Activated naive CD4-positive, alpha-beta T cell treated with anti-CD3 and anti-CD28 coated beads, Interleukin-2, amount 50 U/mL, for 16 hours (primary cell): Measurements from ENCODE around the gene AKAP11.

Source experiments
- DNase-seq: peaks from one replicate; pipeline ENCODE4 v3.0.0-alpha.2; 2020

AKAP11 gene

DNA sequence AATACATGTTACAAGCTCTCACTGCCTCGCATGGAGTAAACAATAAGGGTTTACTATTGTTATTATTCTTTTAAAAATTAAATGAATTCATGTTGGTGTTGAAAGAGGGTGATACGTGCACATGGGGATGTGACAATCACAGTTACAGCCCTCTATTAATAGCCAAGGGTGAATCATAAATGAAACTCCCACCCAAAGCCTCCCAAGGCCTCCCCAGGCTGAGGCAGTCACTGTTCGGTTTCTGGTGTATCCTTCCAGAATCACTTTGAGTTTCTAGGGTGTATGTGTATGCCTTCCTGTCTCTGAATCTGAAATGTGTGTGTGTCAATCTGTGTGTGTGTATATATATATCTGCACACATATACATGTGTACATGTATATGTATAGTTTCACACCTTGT lies 73.4 kb downstream of the AKAP11 start:
- no peak for DNase-seq

DNA sequence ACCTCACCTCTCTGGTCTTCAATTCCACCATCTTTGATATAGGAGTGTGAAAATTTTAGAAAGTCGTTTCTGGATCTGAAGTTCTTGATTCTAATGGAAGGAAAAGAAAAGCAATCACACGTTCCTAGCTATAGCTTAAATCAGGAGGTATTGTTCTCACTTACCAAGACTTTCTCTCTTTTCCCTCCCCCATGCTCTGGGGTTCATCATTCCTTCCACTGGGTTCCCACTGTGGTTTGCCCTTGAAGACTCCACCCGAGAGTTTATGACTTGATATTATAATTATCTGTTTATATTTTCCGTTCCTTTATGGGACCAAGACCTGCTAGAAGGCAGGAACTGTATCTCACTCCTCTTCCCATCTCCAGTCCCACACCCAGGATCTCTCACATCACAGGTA lies 76.6 kb downstream of the AKAP11 start:
- DNase-seq = no peak

DNA sequence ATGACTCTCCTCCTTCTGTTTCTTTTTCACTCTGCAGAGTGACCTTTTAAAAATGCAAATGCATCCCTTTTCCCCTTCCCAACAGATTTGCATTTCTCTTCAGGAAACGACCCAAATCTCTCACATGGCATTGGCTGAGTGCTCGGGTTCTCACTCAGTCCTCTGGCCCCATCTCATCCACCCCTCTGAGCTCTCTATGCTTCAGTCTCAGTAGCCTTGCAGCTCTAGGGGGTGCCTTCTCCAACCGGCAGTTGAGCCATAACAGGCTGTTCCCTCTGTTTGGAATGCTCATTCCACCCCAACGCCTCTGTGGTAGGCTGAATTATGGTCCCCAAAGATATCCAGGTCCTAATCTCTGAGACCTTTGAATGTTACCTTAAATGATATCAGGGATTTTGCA lies 78.2 kb downstream of the AKAP11 start:
- no peak for DNase-seq

DNA sequence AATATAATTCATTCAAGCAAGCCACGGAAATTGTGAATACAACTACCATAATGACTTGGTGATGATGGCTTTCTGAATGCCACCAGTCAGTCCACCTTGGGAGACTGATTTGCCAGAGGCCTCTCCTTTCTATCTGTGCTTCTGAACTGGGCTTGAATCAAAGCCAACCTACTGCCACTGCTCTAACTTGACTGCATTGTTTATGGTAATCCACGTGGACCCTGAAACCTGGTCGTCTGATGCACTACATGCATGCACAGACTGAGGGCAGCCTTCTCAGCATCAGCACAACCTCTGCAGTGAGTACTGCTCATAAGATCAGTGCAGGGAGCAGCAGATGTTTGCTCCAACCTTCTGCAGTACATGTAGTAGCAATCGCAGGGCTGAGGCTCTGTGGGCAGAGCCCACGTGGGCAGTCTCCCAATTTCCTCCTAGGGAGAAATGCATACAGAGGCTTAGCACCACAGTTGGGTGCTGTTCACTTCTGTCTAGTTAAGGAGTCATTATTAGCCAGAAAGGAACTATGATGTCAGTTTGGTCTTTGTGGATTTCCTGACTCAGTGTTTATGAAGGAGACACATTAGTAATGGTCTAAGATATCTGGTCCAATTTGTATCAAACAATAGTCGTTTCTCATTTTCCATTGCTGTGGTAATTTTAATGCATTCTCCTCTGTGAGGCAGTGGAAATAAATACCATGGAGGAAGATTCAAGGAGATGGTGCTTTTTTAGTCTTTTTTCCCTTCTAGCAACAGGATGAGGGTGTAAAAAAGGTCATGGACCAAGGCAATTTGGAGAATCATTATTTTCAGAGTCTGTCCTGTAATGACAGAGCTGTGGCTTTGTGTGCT lies 82.5 kb downstream of the AKAP11 start:
- DNase-seq = peak; percentile 34

DNA sequence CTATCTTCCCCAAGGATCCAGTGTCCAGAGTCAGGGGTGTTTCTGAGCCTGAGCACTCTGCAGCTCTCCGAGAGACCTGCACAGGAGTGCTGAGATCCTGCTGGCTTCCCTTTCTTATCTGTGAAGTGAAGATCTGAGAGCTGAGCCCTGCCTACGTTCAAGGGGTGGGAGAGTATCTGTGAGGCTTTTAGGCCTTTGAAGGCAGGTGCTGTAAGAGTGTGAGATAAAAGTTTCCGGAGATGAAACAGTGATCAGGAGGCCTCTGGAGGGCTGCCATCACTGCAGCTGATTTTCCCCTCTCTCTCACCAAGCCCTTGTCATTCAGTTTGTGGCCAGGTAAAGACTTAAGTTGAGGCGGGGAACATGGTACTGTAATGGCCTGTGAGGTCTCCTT lies 83.1 kb downstream of the AKAP11 start:
- DNase-seq = peak; percentile 68

DNA sequence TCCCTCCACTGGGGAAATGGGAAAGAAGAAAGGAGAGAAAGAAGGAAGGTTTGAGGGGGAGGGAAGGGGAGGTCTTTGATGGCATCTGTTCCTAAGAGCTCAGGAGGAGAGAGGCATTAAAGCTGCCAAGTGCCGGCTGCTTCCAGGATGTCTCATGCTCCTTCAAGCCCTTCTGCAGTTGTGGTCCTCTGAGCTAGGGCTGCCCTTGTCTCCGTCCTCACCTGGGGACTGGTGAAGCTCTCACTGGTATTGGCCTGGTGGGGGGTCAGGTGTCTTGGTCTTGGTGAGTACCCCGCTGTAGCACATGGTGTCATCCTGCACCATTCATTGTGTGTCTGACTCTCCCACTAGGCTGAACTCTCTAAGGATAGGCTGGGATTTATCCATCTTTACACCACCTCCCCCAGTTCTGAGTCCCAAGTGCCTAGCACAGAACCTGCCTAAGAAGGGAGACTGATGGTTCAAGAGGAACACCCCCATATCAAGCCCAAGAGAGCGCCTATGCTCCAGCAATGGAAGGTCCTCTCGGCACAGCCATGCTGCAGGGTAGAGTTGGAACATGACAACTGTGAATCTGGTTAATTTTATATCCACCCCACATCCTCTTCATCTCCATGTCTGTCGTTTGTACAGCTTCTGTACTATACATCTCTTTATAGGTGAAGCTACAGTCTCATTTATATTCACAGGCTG lies 83.7 kb downstream of the AKAP11 start:
- no peak for DNase-seq

DNA sequence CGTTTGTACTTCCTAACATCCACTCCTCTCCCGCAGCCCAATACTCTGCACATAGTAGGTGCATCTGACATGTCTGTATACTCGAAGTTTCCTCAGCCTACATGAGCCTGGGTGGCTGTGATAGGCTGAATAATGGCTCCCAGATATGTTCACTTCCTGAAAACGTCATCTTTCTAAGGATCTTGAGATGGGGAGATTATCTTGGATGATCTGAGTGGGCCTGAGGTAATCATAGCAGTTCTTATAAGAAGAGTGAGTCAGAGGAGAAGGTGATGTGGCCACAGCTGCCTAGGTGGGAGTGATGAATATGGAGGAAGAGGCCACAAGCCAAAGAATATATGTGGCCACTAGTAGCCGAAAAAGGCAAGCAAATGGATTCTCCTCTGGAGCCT lies 84.2 kb downstream of the AKAP11 start:
- no peak for DNase-seq

DNA sequence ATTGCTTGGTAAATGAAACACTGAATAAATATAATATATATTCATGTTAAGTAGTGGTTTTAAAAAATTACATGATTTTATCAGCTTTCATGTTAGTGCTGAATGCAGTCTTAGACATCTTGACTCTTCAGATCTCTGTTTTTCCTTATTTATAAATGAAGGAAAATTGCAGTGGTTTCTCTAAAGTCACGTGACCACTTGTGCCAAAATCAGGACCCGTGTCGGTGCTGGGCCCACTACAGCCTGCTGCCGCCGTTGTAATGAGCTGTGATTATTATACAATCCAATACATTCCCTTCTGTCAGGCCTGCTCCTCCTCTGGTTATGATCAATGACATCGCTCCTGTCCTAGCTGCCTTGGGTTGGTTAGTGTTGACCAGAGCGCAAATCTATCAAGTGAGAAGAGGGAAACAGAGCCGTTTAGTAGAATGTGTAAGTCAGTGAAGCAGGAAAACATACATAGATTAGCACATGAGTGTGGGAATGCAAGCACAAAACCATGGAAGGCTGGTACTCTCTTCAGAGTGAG lies 88.2 kb downstream of the AKAP11 start:
- DNase-seq = no peak

DNA sequence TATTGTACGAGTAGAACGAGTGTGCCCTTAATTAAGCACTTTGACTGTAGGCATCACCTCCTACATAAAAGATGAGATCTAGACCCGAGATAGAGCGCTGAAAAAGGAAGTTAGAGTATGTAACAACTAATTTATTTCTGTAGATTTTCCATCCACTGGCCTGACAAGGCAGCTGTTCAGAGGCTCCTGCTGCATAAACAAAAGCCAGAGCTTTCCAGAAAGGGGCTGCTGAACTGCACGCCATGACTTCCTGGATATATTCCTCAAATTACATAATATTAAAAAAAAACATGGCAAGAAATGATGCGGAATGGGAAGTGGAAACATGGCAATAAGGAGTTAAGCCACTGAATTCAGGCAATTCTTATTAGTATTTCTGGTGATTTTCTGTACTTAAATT lies 89.7 kb downstream of the AKAP11 start:
- DNase-seq = no peak

DNA sequence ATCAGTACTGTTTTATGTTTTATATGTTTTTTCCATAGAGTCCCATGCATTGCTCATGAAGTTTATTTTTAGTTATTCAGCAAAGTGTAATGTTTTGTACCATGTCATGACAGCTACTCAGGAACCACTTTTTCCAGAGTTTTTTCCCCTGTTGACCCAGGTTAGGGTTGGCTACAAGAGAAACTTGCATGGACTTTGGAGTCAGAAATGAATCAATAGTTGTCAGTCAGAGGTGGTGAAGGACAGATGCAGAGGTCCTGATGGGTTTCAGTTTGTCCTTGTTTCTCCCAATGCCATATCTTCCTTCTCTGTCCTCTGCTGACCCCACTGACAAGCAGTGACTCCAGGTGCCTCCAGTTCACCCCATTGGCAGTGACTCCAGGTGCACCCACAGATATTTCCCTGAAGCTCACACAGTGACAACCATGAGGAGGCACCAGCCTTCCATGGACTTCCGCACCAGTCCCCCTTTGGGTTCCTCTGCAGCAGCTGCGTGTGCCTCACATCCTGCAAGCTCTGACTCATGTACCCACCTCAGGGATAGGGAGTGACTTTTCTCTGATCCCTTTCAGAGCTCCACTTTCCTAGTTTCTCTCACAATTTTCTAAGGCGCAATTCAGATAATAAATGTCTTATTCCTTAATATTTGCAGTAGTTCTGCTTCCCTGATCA lies 92.1 kb downstream of the AKAP11 start:
- DNase-seq = no peak

DNA sequence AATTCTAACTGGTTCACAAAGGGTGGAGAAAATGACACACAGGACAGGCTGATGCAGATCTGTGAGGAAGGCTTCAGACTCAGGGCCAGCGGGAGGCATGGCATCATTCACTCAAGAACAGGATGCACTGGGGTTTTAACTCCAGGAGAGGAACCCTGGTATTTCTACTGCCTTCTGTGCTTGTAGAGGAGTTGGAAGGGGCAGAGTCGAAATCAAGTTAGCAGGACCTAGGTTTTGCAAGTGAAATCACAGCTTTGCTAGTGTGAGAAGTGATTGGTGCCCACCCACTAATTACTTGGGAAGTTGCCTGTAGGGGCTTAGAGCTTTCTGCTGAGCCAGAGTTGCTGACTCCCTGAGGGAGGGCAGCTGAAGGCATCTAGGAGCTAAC lies 92.7 kb downstream of the AKAP11 start:
- no peak for DNase-seq

DNA sequence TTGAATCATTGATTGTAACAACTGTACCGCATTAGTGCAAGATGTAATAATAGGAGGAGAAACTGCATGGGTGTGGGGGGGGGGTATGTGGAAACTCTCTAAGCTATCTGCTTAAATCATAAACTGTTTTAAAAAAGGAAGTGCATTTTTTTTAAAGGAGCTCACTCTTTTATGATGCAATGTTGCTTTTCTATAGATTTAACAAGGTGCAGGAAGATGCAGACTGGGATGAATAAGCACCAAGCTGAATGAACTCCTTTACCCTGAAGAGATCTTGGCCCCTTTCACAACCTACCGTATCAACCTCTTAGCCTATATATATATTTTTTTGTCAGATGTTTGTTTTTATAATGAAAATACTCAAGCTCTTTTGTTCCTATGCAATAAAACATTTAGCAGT lies 95.9 kb downstream of the AKAP11 start:
- no peak for DNase-seq

DNA sequence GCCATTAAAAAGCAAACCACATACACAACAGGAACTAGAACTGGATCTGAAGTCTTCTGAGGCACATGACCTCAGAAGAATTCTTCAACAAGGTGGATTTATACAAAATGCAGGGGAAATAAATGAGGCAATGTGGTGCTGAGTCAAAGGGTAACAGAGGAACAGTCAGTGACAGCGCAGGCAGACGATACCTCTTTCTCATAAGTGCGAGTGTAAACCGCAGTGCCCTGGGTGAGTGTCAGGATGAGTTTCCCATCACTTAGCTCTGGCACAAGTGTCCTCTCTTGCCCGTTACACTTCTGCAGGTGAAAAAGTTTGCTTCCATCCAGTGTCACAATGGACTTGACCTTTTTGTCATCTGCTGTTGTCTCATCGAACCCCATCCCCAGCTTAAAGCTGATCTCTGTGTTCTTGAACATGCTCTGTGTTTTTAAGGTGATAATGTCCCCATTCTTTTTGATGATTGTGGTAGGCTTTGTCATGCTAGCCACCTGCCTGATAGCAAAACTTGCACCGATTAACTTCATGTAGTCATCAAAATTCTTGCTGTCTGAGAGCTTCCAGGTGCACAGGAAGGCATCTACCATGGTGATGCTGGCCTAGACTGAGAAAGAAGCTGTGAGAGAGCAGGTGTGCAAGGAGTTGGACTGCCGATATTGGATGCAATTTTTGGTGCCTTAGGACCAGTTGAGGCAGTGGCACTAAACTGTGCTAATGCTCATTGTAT lies 97.3 kb downstream of the AKAP11 start:
- no peak for DNase-seq

DNA sequence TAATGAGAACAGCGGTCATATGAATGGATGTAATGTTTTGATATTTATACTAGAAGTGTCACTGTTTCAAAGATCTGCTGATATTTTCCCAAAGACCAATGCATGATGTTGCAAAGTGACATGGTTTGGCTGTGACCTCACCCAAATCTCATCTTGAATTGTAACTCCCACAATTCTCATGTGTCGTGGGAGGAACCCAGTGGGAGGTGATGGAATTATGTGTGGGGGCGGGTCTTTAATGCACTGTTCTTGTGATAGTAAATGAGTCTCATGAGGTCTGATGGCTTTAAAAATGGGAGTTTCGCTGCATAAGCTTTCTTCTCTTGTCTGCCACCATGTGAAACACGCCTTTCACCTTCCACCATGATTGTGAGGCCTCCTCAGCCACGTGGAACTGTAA lies 98.3 kb downstream of the AKAP11 start:
- DNase-seq = no peak
